DND-41 (cell line): ENCODE data around the gene C3orf20.

ENCODE experiments used
- ATAC-seq: fragments of 200-7000 bp; cut with Tn5 transposase; 3 replicates; pipeline ENCODE4 v1.9.1; 2021; ENCODE audit warnings: low read depth; ENCODE audit not compliant: insufficient read depth
- DNase-seq: peaks from one replicate; pipeline ENCODE4 v3.0.0-alpha.2; 2020
- H2AFZ ChIP-seq: 2 replicates; pipeline ENCODE4 v1.6.0; 2012; ENCODE audit warnings: low read depth, low read length
- H3K27ac ChIP-seq: 2 replicates; pipeline ENCODE4 v1.5.1; 2012; ENCODE audit warnings: low read length, inconsistent platforms
- H3K27me3 ChIP-seq: fragments of 200-600 bp; sonication (generic); 2 replicates; pipeline ENCODE4 v1.6.0; 2012; ENCODE audit warnings: low read length, mild to moderate bottlenecking, inconsistent platforms; ENCODE audit not compliant: insufficient read depth, poor library complexity
- H3K36me3 ChIP-seq: 2 replicates; pipeline ENCODE4 v1.5.1; 2012; ENCODE audit warnings: low read length, inconsistent platforms; ENCODE audit not compliant: insufficient read depth
- H3K4me1 ChIP-seq: 2 replicates; pipeline ENCODE4 v1.5.1; 2012; ENCODE audit warnings: mild to moderate bottlenecking, low read length; ENCODE audit not compliant: insufficient read depth
- H3K4me2 ChIP-seq: 2 replicates; pipeline ENCODE4 v1.6.0; 2012; ENCODE audit warnings: mild to moderate bottlenecking, moderate library complexity, low read length, inconsistent platforms; ENCODE audit not compliant: insufficient read depth
- H3K4me3 ChIP-seq, 2 experiments: fragments of 200-600 bp in 1 of 2; shearing (Covaris generic) in 1 of 2; 2 replicates each; pipeline ENCODE4 v1.5.1; 2012 to 2016; ENCODE audit warnings: inconsistent platforms in 2 of 2, low read length in 2 of 2, mild to moderate bottlenecking in 2 of 2, low read depth in 1 of 2, moderate library complexity in 1 of 2
- H3K79me2 ChIP-seq: 2 replicates; pipeline ENCODE4 v1.6.0; 2012; ENCODE audit warnings: low read length, inconsistent platforms; ENCODE audit not compliant: insufficient read depth
- H3K9ac ChIP-seq: 2 replicates; pipeline ENCODE4 v1.6.0; 2012; ENCODE audit warnings: low read depth, mild to moderate bottlenecking, inconsistent platforms, low read length, moderate library complexity
- H3K9me3 ChIP-seq: 2 replicates; pipeline ENCODE4 v1.5.1; 2012; ENCODE audit warnings: low read length, moderate library complexity, mild to moderate bottlenecking, inconsistent platforms; ENCODE audit not compliant: insufficient read depth, severe bottlenecking
- H4K20me1 ChIP-seq: 2 replicates; pipeline ENCODE4 v1.6.0; 2012; ENCODE audit warnings: low read length; ENCODE audit not compliant: insufficient read depth
- EZH2 ChIP-seq: IDR thresholded peaks from 3 replicates; pipeline ENCODE4 v1.6.1; 2012; ENCODE audit warnings: borderline replicate concordance, low read depth, mild to moderate bottlenecking, moderate library complexity, low read length, inconsistent platforms; ENCODE audit not compliant: severe bottlenecking
- TF ChIP-seq, protein P1 (sequence below): IDR thresholded peaks from 2 replicates; pipeline ENCODE4 v1.5.1; 2012; ENCODE audit warnings: borderline replicate concordance, low read length, moderate library complexity, mild to moderate bottlenecking; ENCODE audit not compliant: poor library complexity, severe bottlenecking; ENCODE audit errors: extremely low read depth

Gene C3orf20

GRCh38 chr3:14812196-14812790, 137.4 kb downstream of the C3orf20 start:
- H3K79me2 ChIP-seq, result no peaks in the 10 kb centered on the region
- no peak overlapping the region for H3K9ac ChIP-seq
- DNase-seq, result no peak
- no peak overlapping the region for H3K4me3 ChIP-seq
- no peak overlapping the region for H3K4me2 ChIP-seq
- H3K9me3 ChIP-seq, result no peaks in the 10 kb centered on the region
- TF ChIP-seq, protein P1, sequence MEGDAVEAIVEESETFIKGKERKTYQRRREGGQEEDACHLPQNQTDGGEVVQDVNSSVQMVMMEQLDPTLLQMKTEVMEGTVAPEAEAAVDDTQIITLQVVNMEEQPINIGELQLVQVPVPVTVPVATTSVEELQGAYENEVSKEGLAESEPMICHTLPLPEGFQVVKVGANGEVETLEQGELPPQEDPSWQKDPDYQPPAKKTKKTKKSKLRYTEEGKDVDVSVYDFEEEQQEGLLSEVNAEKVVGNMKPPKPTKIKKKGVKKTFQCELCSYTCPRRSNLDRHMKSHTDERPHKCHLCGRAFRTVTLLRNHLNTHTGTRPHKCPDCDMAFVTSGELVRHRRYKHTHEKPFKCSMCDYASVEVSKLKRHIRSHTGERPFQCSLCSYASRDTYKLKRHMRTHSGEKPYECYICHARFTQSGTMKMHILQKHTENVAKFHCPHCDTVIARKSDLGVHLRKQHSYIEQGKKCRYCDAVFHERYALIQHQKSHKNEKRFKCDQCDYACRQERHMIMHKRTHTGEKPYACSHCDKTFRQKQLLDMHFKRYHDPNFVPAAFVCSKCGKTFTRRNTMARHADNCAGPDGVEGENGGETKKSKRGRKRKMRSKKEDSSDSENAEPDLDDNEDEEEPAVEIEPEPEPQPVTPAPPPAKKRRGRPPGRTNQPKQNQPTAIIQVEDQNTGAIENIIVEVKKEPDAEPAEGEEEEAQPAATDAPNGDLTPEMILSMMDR, result no peak
- TF ChIP-seq EZH2, result no peak
- H2AFZ ChIP-seq, result no peak overlapping the region
- H3K27me3 ChIP-seq, result no peaks in the 10 kb centered on the region
- no peaks in the 10 kb centered on the region for H3K36me3 ChIP-seq
- no peaks in the 10 kb centered on the region for H4K20me1 ChIP-seq
- no peak for ATAC-seq
- no peak overlapping the region for H3K27ac ChIP-seq
- no peaks in the 10 kb centered on the region for H3K4me1 ChIP-seq

DNA sequence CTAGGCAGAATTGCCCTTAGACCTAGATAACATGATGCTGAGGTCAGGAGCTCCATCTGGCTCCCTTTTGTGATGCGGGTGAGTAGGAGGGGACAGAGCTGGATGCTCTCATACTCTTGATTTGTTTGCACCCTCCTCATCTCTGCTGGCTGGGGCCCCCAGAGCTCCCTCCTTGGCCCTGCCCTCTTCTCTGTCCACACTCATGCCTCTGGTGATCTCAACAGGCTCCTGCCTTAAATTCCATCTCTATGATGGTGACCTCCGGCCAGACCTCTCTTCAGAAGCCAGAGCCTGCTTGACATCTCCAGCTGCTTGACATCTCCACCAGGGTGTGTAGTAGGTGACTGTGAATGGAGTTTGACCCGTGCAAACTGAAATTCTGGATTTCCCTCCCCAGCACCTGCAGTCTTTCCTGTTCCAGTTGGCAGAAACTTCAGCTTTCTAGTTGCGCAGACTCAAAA, 139.5 kb downstream of the C3orf20 start:
- Histone ChIP-seq H3K9me3 (no peaks in the 10 kb centered on the region), H4K20me1 (no peaks in the 10 kb centered on the region), H3K9ac (no peak overlapping the region), H2AFZ (no peak overlapping the region), H3K79me2 (no peaks in the 10 kb centered on the region), H3K4me2 (no peak overlapping the region), H3K27ac (no peak overlapping the region), H3K36me3 (no peaks in the 10 kb centered on the region), H3K4me3 (no peak overlapping the region), H3K27me3 (no peaks in the 10 kb centered on the region), H3K4me1 (no peaks in the 10 kb centered on the region)
- DNase-seq (no peak), ATAC-seq (no peak)
- TF ChIP-seq, protein P1, result no peak
- no peak for TF ChIP-seq EZH2

- no peaks in the 10 kb centered on the region for H4K20me1 ChIP-seq
- no peak overlapping the region for H3K4me3 ChIP-seq
- H3K27me3 ChIP-seq, result no peaks in the 10 kb centered on the region
- no peak overlapping the region for H3K9ac ChIP-seq
- no peaks in the 10 kb centered on the region for H3K9me3 ChIP-seq
- TF ChIP-seq EZH2, result no peak
- TF ChIP-seq, protein P1, result no peak
- H3K27ac ChIP-seq, result no peak overlapping the region
- ATAC-seq (no peak), DNase-seq (no peak)
- no peak overlapping the region for H2AFZ ChIP-seq
- H3K4me2 ChIP-seq, result no peak overlapping the region
- H3K36me3 ChIP-seq, result no peaks in the 10 kb centered on the region
- H3K4me1 ChIP-seq, result no peaks in the 10 kb centered on the region
- no peaks in the 10 kb centered on the region for H3K79me2 ChIP-seq
These were observed 141.4 kb downstream of the C3orf20 start for GRCh38 chr3:14816359-14816758.
